ENCODE data around the gene OR6N1.

- TF ChIP-seq, protein P1, sequence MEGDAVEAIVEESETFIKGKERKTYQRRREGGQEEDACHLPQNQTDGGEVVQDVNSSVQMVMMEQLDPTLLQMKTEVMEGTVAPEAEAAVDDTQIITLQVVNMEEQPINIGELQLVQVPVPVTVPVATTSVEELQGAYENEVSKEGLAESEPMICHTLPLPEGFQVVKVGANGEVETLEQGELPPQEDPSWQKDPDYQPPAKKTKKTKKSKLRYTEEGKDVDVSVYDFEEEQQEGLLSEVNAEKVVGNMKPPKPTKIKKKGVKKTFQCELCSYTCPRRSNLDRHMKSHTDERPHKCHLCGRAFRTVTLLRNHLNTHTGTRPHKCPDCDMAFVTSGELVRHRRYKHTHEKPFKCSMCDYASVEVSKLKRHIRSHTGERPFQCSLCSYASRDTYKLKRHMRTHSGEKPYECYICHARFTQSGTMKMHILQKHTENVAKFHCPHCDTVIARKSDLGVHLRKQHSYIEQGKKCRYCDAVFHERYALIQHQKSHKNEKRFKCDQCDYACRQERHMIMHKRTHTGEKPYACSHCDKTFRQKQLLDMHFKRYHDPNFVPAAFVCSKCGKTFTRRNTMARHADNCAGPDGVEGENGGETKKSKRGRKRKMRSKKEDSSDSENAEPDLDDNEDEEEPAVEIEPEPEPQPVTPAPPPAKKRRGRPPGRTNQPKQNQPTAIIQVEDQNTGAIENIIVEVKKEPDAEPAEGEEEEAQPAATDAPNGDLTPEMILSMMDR (conservative IDR thresholded peaks at IDR 0.05; ENCODE audit: low read depth, low read length): no peak
- TF ChIP-seq RAD21 (IDR thresholded peaks at IDR 0.05; ENCODE audit: low read length): no peak
- TF ChIP-seq USF2 (IDR thresholded peaks at IDR 0.05; ENCODE audit: low read depth, low read length): no peak
- TF ChIP-seq CEBPB (IDR thresholded peaks at IDR 0.05; ENCODE audit: low read depth, low read length): no peak
- no peak for TF ChIP-seq SMC3 (IDR thresholded peaks at IDR 0.05; ENCODE audit: low read depth, low read length)
- no peak for TF ChIP-seq POLR2A (IDR thresholded peaks at IDR 0.05; ENCODE audit: low read depth, low read length)
- TF ChIP-seq MAZ (IDR thresholded peaks at IDR 0.05; ENCODE audit: borderline replicate concordance, low read depth, low read length): no peak
- TF ChIP-seq CHD1 (IDR thresholded peaks at IDR 0.05; ENCODE audit: low read depth, low read length): no peak
- TF ChIP-seq MXI1 (IDR thresholded peaks at IDR 0.05; ENCODE audit: borderline replicate concordance, low read depth, low read length): no peak
Observed at GRCh38 chr1:158803678-158804077, 31.7 kb upstream of the OR6N1 start.
